Endothelial cell of umbilical vein (primary cell): ENCODE results near the gene EXT2. TPM values are rescaled to one million over a fixed set of nuclear protein-coding genes. Genes with fewer than 3 reads are reported as not detected.

ENCODE experiments used
- BruUV-seq: library from RNA; stranded (reverse); fragments of 400-500 nt; replicated peaks from 2 replicates; lab custom pipeline; 2021; lab: Mats Ljungman, UMichigan
- CTCF ChIA-PET: fragments of 300-600, 350-600 bp; sonication (Branson Sonifier 250); formaldehyde crosslinking; loops from one replicate; lab custom pipeline; 2021; ENCODE audit warnings: antibody characterized with exemption, inconsistent platforms; lab: Charles Lee
- POLR2A ChIA-PET: fragments of 300-600, 350-600 bp; sonication (Branson Sonifier 250); formaldehyde crosslinking; loops from one replicate; lab custom pipeline; 2021; ENCODE audit warnings: antibody characterized with exemption, inconsistent platforms; lab: Charles Lee
- DNase-seq: peaks from one replicate; pipeline ENCODE4 v3.0.0-alpha.2; 2011; ENCODE audit warnings: low read depth, low spot score
- FAIRE-seq: peaks from 2 replicates; lab custom pipeline; 2011; peaks lifted over from hg19 to GRCh38; lab: Jason Lieb, UNC
- H2AFZ ChIP-seq: 2 replicates; pipeline ENCODE4 v1.6.0; 2012; ENCODE audit warnings: low read depth, low read length, control low read depth, inconsistent platforms
- H3K27ac ChIP-seq: 2 replicates; pipeline ENCODE4 v1.5.1; 2011; ENCODE audit warnings: low read depth, mild to moderate bottlenecking, control low read depth, low read length, moderate library complexity; ENCODE audit not compliant: insufficient read depth
- H3K27me3 ChIP-seq, 2 experiments: 2 replicates each; pipeline versions ENCODE4 v1.6.0 to v1.6.1; 2011; ENCODE audit warnings: low read length in 2 of 2, mixed read lengths in 1 of 2; ENCODE audit not compliant: control insufficient read depth in 2 of 2, insufficient read depth in 2 of 2
- H3K36me3 ChIP-seq, 2 experiments: 2 replicates in 1 of 2; 3 replicates in 1 of 2; pipeline ENCODE4 v1.5.1; 2011; ENCODE audit warnings: low read length in 2 of 2, mild to moderate bottlenecking in 1 of 2, moderate library complexity in 1 of 2; ENCODE audit not compliant: control insufficient read depth in 2 of 2, insufficient read depth in 2 of 2; ENCODE audit errors: extremely low read depth in 1 of 2
- H3K4me1 ChIP-seq: 3 replicates; pipeline ENCODE4 v1.5.1; 2011; ENCODE audit warnings: mild to moderate bottlenecking, low read length; ENCODE audit not compliant: control insufficient read depth, insufficient read depth; ENCODE audit errors: extremely low read depth
- H3K4me2 ChIP-seq: 2 replicates; pipeline ENCODE4 v1.6.1; 2011; ENCODE audit warnings: low read length, control low read depth, mixed read lengths; ENCODE audit not compliant: insufficient read depth
- H3K4me3 ChIP-seq, 3 experiments: fragments of 200-600 bp in 1 of 3; sonication (generic), shearing (Covaris generic) in 1 of 3; replicated peaks in 1 of 3; 2 replicates each; pipeline ENCODE4 v1.5.1; 2011 to 2016; ENCODE audit warnings: control low read depth in 3 of 3, low read length in 3 of 3, mild to moderate bottlenecking in 2 of 3, inconsistent platforms in 1 of 3, low read depth in 1 of 3, moderate library complexity in 1 of 3; ENCODE audit not compliant: insufficient read depth in 1 of 3
- H3K79me2 ChIP-seq: 2 replicates; pipeline ENCODE4 v1.6.0; 2012; ENCODE audit warnings: low read length, inconsistent platforms; ENCODE audit not compliant: control insufficient read depth, insufficient read depth
- H3K9ac ChIP-seq: replicated peaks from 2 replicates; pipeline ENCODE3; 2011; ENCODE audit warnings: low read length, control low read depth; ENCODE audit not compliant: insufficient read depth; ENCODE audit errors: extremely low read depth
- H3K9me1 ChIP-seq: replicated peaks from 3 replicates; pipeline ENCODE4 v1.6.0; 2011; ENCODE audit warnings: mild to moderate bottlenecking, low read length; ENCODE audit not compliant: control insufficient read depth, insufficient read depth; ENCODE audit errors: extremely low read depth
- H3K9me3 ChIP-seq: replicated peaks from 2 replicates; pipeline ENCODE4 v1.5.1; 2012; ENCODE audit warnings: low read length, inconsistent platforms; ENCODE audit not compliant: control insufficient read depth, insufficient read depth
- H4K20me1 ChIP-seq: replicated peaks from 2 replicates; pipeline ENCODE3; 2011; ENCODE audit warnings: mild to moderate bottlenecking, low read length; ENCODE audit not compliant: control insufficient read depth, insufficient read depth; ENCODE audit errors: extremely low read depth
- CTCF ChIP-seq, 2 donors: IDR thresholded peaks; 1 replicate in 1 of 2; 2 replicates in 1 of 2; pipeline ENCODE4 v1.5.1; 2011; ENCODE audit warnings: low read length in 2 of 2, mild to moderate bottlenecking in 2 of 2, moderate library complexity in 2 of 2, control low read depth in 1 of 2, inconsistent platforms in 1 of 2, low read depth in 1 of 2; ENCODE audit not compliant: insufficient read depth in 1 of 2; ENCODE audit errors: extremely low read depth in 1 of 2
- EZH2 ChIP-seq: IDR thresholded peaks from 2 replicates; pipeline ENCODE4 v1.6.1; 2012; ENCODE audit warnings: borderline replicate concordance, low read depth, mild to moderate bottlenecking, moderate library complexity, low read length, inconsistent platforms; ENCODE audit not compliant: severe bottlenecking
- FOS ChIP-seq: IDR thresholded peaks from 2 replicates; pipeline ENCODE4 v1.6.1; 2011; ENCODE audit warnings: mild to moderate bottlenecking, low read length, moderate library complexity, borderline replicate concordance; ENCODE audit not compliant: insufficient read depth
- GATA2 ChIP-seq: IDR thresholded peaks from 2 replicates; pipeline ENCODE4 v1.7.0; 2011; ENCODE audit warnings: low read depth, mild to moderate bottlenecking, moderate library complexity, mixed read lengths, low read length; ENCODE audit not compliant: insufficient read length, insufficient read depth
- JUN ChIP-seq: IDR thresholded peaks from 2 replicates; pipeline ENCODE4 v1.6.1; 2011; ENCODE audit warnings: borderline replicate concordance, low read depth; ENCODE audit not compliant: insufficient read length, insufficient read depth
- MYC ChIP-seq: IDR thresholded peaks from one replicate; pipeline ENCODE4 v1.6.1; 2011; ENCODE audit warnings: mild to moderate bottlenecking, low read depth, low read length
- POLR2A ChIP-seq: IDR thresholded peaks from 2 replicates; pipeline ENCODE4 v1.6.1; 2012; ENCODE audit warnings: low read depth, mild to moderate bottlenecking, control low read depth, low read length
- POLR2AphosphoS5 ChIP-seq: IDR thresholded peaks from 2 replicates; pipeline ENCODE4 v1.6.1; 2012; ENCODE audit warnings: low read depth, mild to moderate bottlenecking, control low read depth, low read length, moderate library complexity; ENCODE audit not compliant: insufficient read depth
- dilution Hi-C: fragments of 300-500 bp; cut with MboI; formaldehyde crosslinking; loops from one replicate; pipeline ENCODE4 v1.15.0; 2019; ENCODE audit warnings: low sequenced_read_pairs; ENCODE audit not compliant: extremely low pct_ligation_motif_present
- intact Hi-C: fragments of 100-400 bp; cut with micrococcal nuclease; formaldehyde crosslinking; loops from one replicate; pipeline ENCODE4 v1.10.0; 2022
- polyA plus RNA-seq, 4 experiments: library from polyadenylated mRNA; depleted of rRNA in 3 of 4; stranded (reverse) in 3 of 4; unstranded in 1 of 4; fragments of >200 nt; gene quantifications; 2 replicates each; pipeline versions ENCODE4 v1.2.1 to v1.2.3, GENCODE V29; 2011 to 2012; ENCODE audit warnings: missing spikeins in 1 of 4
- total RNA-seq: library from RNA; stranded (reverse); gene quantifications from 2 replicates; pipeline ENCODE4 v1.2.3, GENCODE V29; 2021
- TF ChIP-seq, protein P1 (sequence below): IDR thresholded peaks from 2 replicates; pipeline ENCODE4 v1.6.1; 2011; ENCODE audit not compliant: insufficient read depth, insufficient read length

EXT2 gene
- total and polyA plus RNA-seq, 2 donors (not counting 3 experiments of a cell fraction or from before 2014, with no cell fraction given), result 50.9 to 60.3 TPM

GRCh38 chr11:44140805-44141204 is 45.3 kb downstream of the EXT2 start:
- Histone ChIP-seq H3K4me3 (no peak overlapping the region), H4K20me1 (no peaks in the 10 kb centered on the region), H3K9me3 (no peaks in the 10 kb centered on the region), H3K4me1 (peaks cover 7% of the 10 kb centered on the region), H3K9ac (no peak overlapping the region), H3K36me3 (no peaks in the 10 kb centered on the region), H3K27ac (no peak overlapping the region), H3K79me2 (no peaks in the 10 kb centered on the region), H3K4me2 (no peak overlapping the region), H3K27me3 (no peaks in the 10 kb centered on the region), H2AFZ (no peak overlapping the region), H3K9me1 (no peaks in the 10 kb centered on the region)
- DNase-seq (no peak), FAIRE-seq (no peak)
- POLR2A ChIA-PET, result no interaction called here
- dilution Hi-C loops (no loop called here), intact Hi-C loops (no loop called here)
- TF ChIP-seq EZH2 (no peak), GATA2 (no peak), MYC (no peak), FOS (no peak), POLR2AphosphoS5 (no peak), CTCF (IDR thresholded peaks at IDR 0.05; ENCODE audit: extremely low read depth in 1 of 2, insufficient read depth in 1 of 2, low read depth in 1 of 2, low read length in 2 of 2) (no peak), JUN (no peak), POLR2A (no peak)
- TF ChIP-seq, protein P1, sequence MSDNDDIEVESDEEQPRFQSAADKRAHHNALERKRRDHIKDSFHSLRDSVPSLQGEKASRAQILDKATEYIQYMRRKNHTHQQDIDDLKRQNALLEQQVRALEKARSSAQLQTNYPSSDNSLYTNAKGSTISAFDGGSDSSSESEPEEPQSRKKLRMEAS, result no peak
- CTCF ChIA-PET, result no interaction called here
- no TSS peak for BruUV-seq
